Esophagus muscularis mucosa (tissue), 4 donors: ENCODE data around the gene DAPK1. TPM values are rescaled to one million over a fixed set of nuclear protein-coding genes. Genes with fewer than 3 reads are reported as not detected.

Source experiments
- DNase-seq: peaks from one replicate; pipeline ENCODE4 v3.0.0-alpha.2; 2017; ENCODE audit errors: extremely low spot score
- H3K27ac ChIP-seq, 4 donors: fragments of 200-600 bp; sonication (generic); replicated peaks in 1 of 4; 1 replicate in 3 of 4; 2 replicates in 1 of 4; pipeline ENCODE4 v1.5.1; 2016 to 2019; ENCODE audit warnings: mild to moderate bottlenecking in 1 of 4
- H3K27me3 ChIP-seq, 4 donors: fragments of 200-600 bp; sonication (generic); one replicate each; pipeline versions ENCODE4 v1.5.1 to v1.6.0; 2016 to 2019
- H3K36me3 ChIP-seq, 4 donors: fragments of 200-600 bp; sonication (generic); one replicate each; pipeline ENCODE4 v1.5.1; 2016 to 2019
- H3K4me1 ChIP-seq, 4 donors: fragments of 200-600 bp; sonication (generic); one replicate each; pipeline ENCODE4 v1.5.1; 2016 to 2019
- H3K4me3 ChIP-seq, 4 donors: fragments of 200-600 bp; sonication (generic); 1 replicate in 2 of 4; 2 replicates in 2 of 4; pipeline ENCODE4 v1.5.1; 2016 to 2019; ENCODE audit warnings: mild to moderate bottlenecking in 4 of 4, moderate library complexity in 1 of 4
- H3K9me3 ChIP-seq, 4 donors: fragments of 200-600 bp; sonication (generic); 1 replicate in 3 of 4; 2 replicates in 1 of 4; pipeline ENCODE4 v1.5.1; 2016 to 2019
- EP300 ChIP-seq: sonication (generic); formaldehyde crosslinking; IDR thresholded peaks from one replicate; pipeline ENCODE4 v1.6.1; 2017; ENCODE audit warnings: antibody characterized with exemption
- POLR2A ChIP-seq: fragments of 450-650 bp; IDR thresholded peaks from one replicate; pipeline ENCODE4 v1.6.1; 2017; ENCODE audit warnings: antibody characterized with exemption, moderate library complexity, mild to moderate bottlenecking, low read depth
- POLR2AphosphoS5 ChIP-seq, 2 donors: sonication (generic); formaldehyde crosslinking; IDR thresholded peaks; one replicate each; pipeline ENCODE4 v1.6.1; 2017; ENCODE audit warnings: antibody characterized with exemption in 2 of 2
- WGBS: methylation state at CpG from one replicate; pipeline ENCODE4 v1.1.5; 2018; 5-methylcytosine and 5-hydroxymethylcytosine counted together
- intact Hi-C: fragments of 100-400 bp; cut with DNase I; formaldehyde crosslinking; loops from one replicate; pipeline ENCODE4 v1.15.1; 2023
- total RNA-seq, 4 donors: library from RNA; depleted of rRNA; stranded (reverse); fragments of >200 nt; gene quantifications; one replicate each; pipeline versions ENCODE4 v1.1.0 to v1.2.1, GENCODE V29; 2016
- TF ChIP-seq, protein P1 (sequence below), 3 experiments: fragments of 200-600 bp in 2 of 3; fragments of 450-650 bp in 1 of 3; sonication (generic) in 2 of 3; IDR thresholded peaks; one replicate each; pipeline ENCODE4 v1.5.1; 2017 to 2019; ENCODE audit warnings: antibody characterized with exemption in 3 of 3, mild to moderate bottlenecking in 2 of 3, moderate library complexity in 1 of 3

Gene DAPK1
- total RNA-seq, 4 donors from 2014 or later, result 51.7 to 96.8 (median 80.7) TPM

DNA sequence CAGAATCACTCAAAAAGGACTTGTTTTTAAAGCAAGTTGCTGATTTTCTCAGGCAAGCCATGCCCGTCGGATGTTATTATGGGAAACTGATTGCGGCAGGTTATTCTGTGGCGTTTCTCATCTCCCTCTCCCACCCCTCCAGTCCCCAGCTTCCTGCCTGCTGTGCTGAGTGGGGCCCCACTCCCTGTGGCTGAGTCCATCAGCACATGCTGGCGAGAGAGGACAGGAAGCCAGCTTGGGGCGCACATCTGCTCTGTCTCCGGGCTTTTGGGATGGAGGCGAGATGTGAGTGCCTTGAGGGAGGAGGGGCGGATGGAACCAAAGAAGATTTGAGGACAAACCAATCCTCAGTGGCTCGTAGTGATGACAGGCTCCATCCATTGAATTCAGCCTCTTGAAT, 108.0 kb downstream of the DAPK1 start:
- peaks cover 0 to 23% (median 5%) of the 10 kb centered on the region in 4 donors for H3K36me3 ChIP-seq
- intact Hi-C loops, result no loop called here
- peaks cover 14 to 96% (median 86%) of the 10 kb centered on the region in 4 donors for H3K4me1 ChIP-seq
- no peak for TF ChIP-seq POLR2AphosphoS5 (IDR thresholded peaks at IDR 0.05)
- TF ChIP-seq POLR2A, result no peak
- TF ChIP-seq, protein P1, sequence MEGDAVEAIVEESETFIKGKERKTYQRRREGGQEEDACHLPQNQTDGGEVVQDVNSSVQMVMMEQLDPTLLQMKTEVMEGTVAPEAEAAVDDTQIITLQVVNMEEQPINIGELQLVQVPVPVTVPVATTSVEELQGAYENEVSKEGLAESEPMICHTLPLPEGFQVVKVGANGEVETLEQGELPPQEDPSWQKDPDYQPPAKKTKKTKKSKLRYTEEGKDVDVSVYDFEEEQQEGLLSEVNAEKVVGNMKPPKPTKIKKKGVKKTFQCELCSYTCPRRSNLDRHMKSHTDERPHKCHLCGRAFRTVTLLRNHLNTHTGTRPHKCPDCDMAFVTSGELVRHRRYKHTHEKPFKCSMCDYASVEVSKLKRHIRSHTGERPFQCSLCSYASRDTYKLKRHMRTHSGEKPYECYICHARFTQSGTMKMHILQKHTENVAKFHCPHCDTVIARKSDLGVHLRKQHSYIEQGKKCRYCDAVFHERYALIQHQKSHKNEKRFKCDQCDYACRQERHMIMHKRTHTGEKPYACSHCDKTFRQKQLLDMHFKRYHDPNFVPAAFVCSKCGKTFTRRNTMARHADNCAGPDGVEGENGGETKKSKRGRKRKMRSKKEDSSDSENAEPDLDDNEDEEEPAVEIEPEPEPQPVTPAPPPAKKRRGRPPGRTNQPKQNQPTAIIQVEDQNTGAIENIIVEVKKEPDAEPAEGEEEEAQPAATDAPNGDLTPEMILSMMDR (IDR thresholded peaks at IDR 0.05), result no peak
- TF ChIP-seq EP300, result no peak
- WGBS, result 79% methylated on average over 10 of the region's 10 CpGs
- DNase-seq, result no peak
- no peaks in the 10 kb centered on the region for H3K27me3 ChIP-seq
- H3K9me3 ChIP-seq, result no peaks in the 10 kb centered on the region
- peak overlapping the region; percentile 65 to 79 (median 73) for H3K27ac ChIP-seq
- H3K4me3 ChIP-seq, result no peak overlapping the region

GRCh38 chr9:87606841-87607521, 109.3 kb downstream of the DAPK1 start:
- peaks cover 14 to 96% (median 84%) of the 10 kb centered on the region in 4 donors for H3K4me1 ChIP-seq
- WGBS, result 69% methylated on average over 3 of the region's 3 CpGs
- H3K9me3 ChIP-seq, result no peaks in the 10 kb centered on the region
- H3K27me3 ChIP-seq, result no peaks in the 10 kb centered on the region
- H3K36me3 ChIP-seq, result peaks cover 0 to 23% (median 5%) of the 10 kb centered on the region in 4 donors
- intact Hi-C loops, result no loop called here
- no peak overlapping the region for H3K4me3 ChIP-seq
- no peak for TF ChIP-seq POLR2A
- TF ChIP-seq, protein P1 (IDR thresholded peaks at IDR 0.05), result no peak
- TF ChIP-seq POLR2AphosphoS5 (IDR thresholded peaks at IDR 0.05), result no peak
- TF ChIP-seq EP300, result no peak
- peak overlapping the region; percentile 65 to 79 (median 73) for H3K27ac ChIP-seq
- DNase-seq, result no peak

DNA sequence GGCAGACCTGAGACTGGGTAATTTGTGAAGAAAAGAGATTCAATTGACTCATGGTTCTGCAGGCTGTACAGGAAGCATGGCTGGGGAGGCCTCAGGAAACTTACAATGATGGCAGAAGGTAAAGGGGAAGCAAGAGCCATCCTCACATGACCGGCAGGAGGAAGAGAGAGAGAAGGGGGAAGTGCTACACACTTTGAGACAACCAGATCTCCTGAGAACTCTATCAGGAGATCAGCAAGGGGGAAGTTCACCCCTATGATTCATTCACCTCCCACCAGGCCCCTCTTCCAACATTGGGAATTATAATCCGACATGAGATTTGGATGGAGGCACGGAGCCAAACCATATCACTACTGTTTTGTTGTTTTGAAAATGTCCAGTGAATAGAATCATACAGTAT, 110.2 kb downstream of the DAPK1 start:
- Histone ChIP-seq H3K4me3 (no peak overlapping the region), H3K4me1 (peaks cover 14 to 95% (median 85%) of the 10 kb centered on the region in 4 donors), H3K27ac (peak overlapping the region; percentile 65 to 79 (median 73)), H3K27me3 (no peaks in the 10 kb centered on the region), H3K36me3 (peaks cover 0 to 23% (median 5%) of the 10 kb centered on the region in 4 donors), H3K9me3 (no peaks in the 10 kb centered on the region)
- no peak for DNase-seq
- TF ChIP-seq, protein P1 (IDR thresholded peaks at IDR 0.05), result no peak
- TF ChIP-seq EP300, result no peak
- no peak for TF ChIP-seq POLR2A
- TF ChIP-seq POLR2AphosphoS5 (IDR thresholded peaks at IDR 0.05), result peak in 1 of 2 donors; percentile 3
- WGBS, result 75% methylated on average over 3 of the region's 3 CpGs
- intact Hi-C loops, result no loop called here

GRCh38 chr9:87609002-87609401, 111.3 kb downstream of the DAPK1 start:
- intact Hi-C loops, result no loop called here
- Histone ChIP-seq H3K27ac (peak overlapping the region in 3 of 4 donors; percentile 25 to 77 (median 69)), H3K9me3 (no peaks in the 10 kb centered on the region), H3K36me3 (peaks cover 0 to 23% (median 5%) of the 10 kb centered on the region in 4 donors), H3K4me1 (peaks cover 14 to 95% (median 85%) of the 10 kb centered on the region in 4 donors), H3K4me3 (no peak overlapping the region), H3K27me3 (no peaks in the 10 kb centered on the region)
- 92% methylated on average over 11 of the region's 11 CpGs for WGBS
- no peak for DNase-seq
- TF ChIP-seq EP300 (no peak), POLR2A (no peak), POLR2AphosphoS5 (IDR thresholded peaks at IDR 0.05) (no peak)
- TF ChIP-seq, protein P1 (IDR thresholded peaks at IDR 0.05), result no peak
